DND-41 (cell line): ENCODE data around the gene SETD1A.
A peak's percentile ranks its signal among the peaks of the same experiment; 100 is the strongest.

ENCODE experiments used
- CTCF ChIP-seq: IDR thresholded peaks from 2 replicates; pipeline ENCODE4 v1.5.1; 2012; ENCODE audit warnings: borderline replicate concordance, low read length, moderate library complexity, mild to moderate bottlenecking; ENCODE audit not compliant: poor library complexity, severe bottlenecking; ENCODE audit errors: extremely low read depth
- EZH2 ChIP-seq: IDR thresholded peaks from 3 replicates; pipeline ENCODE4 v1.6.1; 2012; ENCODE audit warnings: borderline replicate concordance, low read depth, mild to moderate bottlenecking, moderate library complexity, low read length, inconsistent platforms; ENCODE audit not compliant: severe bottlenecking

GRCh38 chr16:30956601-30957455 is 726 bp upstream of the SETD1A start:
- TF ChIP-seq EZH2 (no peak), CTCF (peak; percentile 48)
